Measurements from ENCODE around the gene PLXNB1. TPM values are rescaled to one million over a fixed set of nuclear protein-coding genes. Genes with fewer than 3 reads are reported as not detected.

Gene PLXNB1
- polyA plus RNA-seq, 2 of the 4 experiments (the other 2 are of a cell fraction), result 10.0 to 20.9 TPM

GRCh38 chr3:48388966-48389365 is 40.9 kb downstream of the PLXNB1 start:
- ATAC-seq, result no peak
- Histone ChIP-seq H3K4me2 (no peak overlapping the region), H3K9me3 (peaks cover 7% of the 10 kb centered on the region; the same call in 2 of the 3 replicates), H3K4me1 (no peaks in the 10 kb centered on the region), H3K4me3 (no peak overlapping the region), H3K27ac (no peak overlapping the region)
- TF ChIP-seq HES2 (IDR thresholded peaks at IDR 0.05) (no peak), POLR2A (IDR thresholded peaks at IDR 0.05; ENCODE audit: low read length) (no peak), MYC (IDR thresholded peaks at IDR 0.05; ENCODE audit: borderline replicate concordance, low read length) (no peak), SREBF2 (IDR thresholded peaks at IDR 0.05) (no peak), ESRRA (IDR thresholded peaks at IDR 0.05; ENCODE audit: borderline replicate concordance, low read length) (no peak), USF2 (IDR thresholded peaks at IDR 0.05) (no peak), HEYL (CRISPR knock-in tag; IDR thresholded peaks at IDR 0.05) (no peak), ZFP36 (IDR thresholded peaks at IDR 0.05; ENCODE audit: borderline replicate concordance, partially characterized antibody) (no peak), KDM1A (IDR thresholded peaks at IDR 0.05; ENCODE audit: low read depth) (no peak), EHMT2 (IDR thresholded peaks at IDR 0.05; ENCODE audit: low read depth) (no peak), HMGXB4 (CRISPR knock-in tag; IDR thresholded peaks at IDR 0.05; ENCODE audit: borderline replicate concordance) (no peak), POLR2AphosphoS2 (conservative IDR thresholded peaks at IDR 0.05; ENCODE audit: low read length) (no peak), SMC3 (IDR thresholded peaks at IDR 0.05) (no peak), NFE2L2 (conservative IDR thresholded peaks at IDR 0.05; ENCODE audit: low read length) (no peak), BCL3 (IDR thresholded peaks at IDR 0.05) (no peak), MAFK (IDR thresholded peaks at IDR 0.05; ENCODE audit: partially characterized antibody) (no peak), MAX (IDR thresholded peaks at IDR 0.05) (no peak), JUNB (IDR thresholded peaks at IDR 0.05) (no peak), CBX8 (IDR thresholded peaks at IDR 0.05) (no peak)
- 13% methylated on average over 2 of the region's 2 CpGs for WGBS (ENCODE audit: missing lambda C conversion rate)
- POLR2A ChIA-PET, result no interaction called here
- DNase-seq (ENCODE audit: low read depth in 1 of 2, low spot score in 1 of 2), result no peak
- CTCF ChIA-PET, result interaction anchor here (1.0 to 2.2 kb wide), 2 partner anchors 12 to 47 kb away, joined by 5 to 6 read pairs; no protein-coding TSS in a partner anchor
- no peak for FAIRE-seq

- ATAC-seq (no peak), FAIRE-seq (no peak), DNase-seq (ENCODE audit: low read depth in 1 of 2, low spot score in 1 of 2) (no peak)
- H3K4me1 ChIP-seq, result no peaks in the 10 kb centered on the region
- no peak overlapping the region for H3K4me2 ChIP-seq
- peaks cover 7% of the 10 kb centered on the region; the same call in 2 of the 3 replicates for H3K9me3 ChIP-seq
- ChIA-PET CTCF (interaction anchor here (1.4 kb wide), 1 partner anchor 8 kb away, joined by 4 read pairs; no protein-coding TSS in a partner anchor), POLR2A (no interaction called here)
- TF ChIP-seq EP300 (IDR thresholded peaks at IDR 0.05) (no peak), RFX5 (IDR thresholded peaks at IDR 0.05) (no peak), ZNF302 (CRISPR knock-in tag; IDR thresholded peaks at IDR 0.05) (no peak), HES2 (IDR thresholded peaks at IDR 0.05) (no peak), RCOR1 (IDR thresholded peaks at IDR 0.05; ENCODE audit: low read depth, low read length) (no peak), ESRRA (IDR thresholded peaks at IDR 0.05; ENCODE audit: borderline replicate concordance, low read length) (no peak), SREBF2 (IDR thresholded peaks at IDR 0.05) (no peak), CEBPB (IDR thresholded peaks at IDR 0.05) (no peak), HMGXB4 (CRISPR knock-in tag; IDR thresholded peaks at IDR 0.05; ENCODE audit: borderline replicate concordance) (no peak), HOXB13 (CRISPR knock-in tag; IDR thresholded peaks at IDR 0.05; ENCODE audit: low read depth) (no peak)
- H3K27ac ChIP-seq, result no peak overlapping the region
- H3K4me3 ChIP-seq, result no peak overlapping the region
Observed at GRCh38 chr3:48387634-48388033, 42.3 kb downstream of the PLXNB1 start.

Data from A549 (cell line).